HG03135 (cell line): ENCODE data around the gene RAD51B.

ENCODE experiments used
- ATAC-seq: cut with Tn5 transposase; IDR thresholded peaks from one replicate; pipeline ENCODE4 v1.9.1; 2021; ENCODE audit warnings: mild to moderate bottlenecking, moderate library complexity; ENCODE audit not compliant: unreplicated experiment

The RAD51B gene

DNA sequence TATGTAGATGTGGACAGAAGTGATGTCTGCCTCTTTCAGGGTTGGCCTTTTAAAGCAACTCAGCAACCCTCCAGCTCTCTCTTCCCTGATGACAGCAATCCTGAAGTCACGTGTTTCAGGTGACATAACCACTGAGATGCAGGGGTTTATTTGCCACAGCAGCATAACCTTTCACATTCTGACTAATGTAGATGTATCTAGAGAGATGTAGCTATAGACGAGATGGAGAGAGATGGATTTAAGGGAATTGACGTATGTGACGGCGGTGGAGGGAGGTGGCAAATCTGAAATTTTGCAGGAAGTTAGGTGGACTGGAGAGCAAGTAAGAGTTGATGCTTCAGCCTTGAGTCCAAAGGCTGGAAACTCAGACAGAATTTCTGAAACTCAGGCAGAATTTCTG is 847.3 kb downstream of the RAD51B start:
- ATAC-seq, result no peak

GRCh38 chr14:68667313-68667791 is 847.8 kb downstream of the RAD51B start:
- ATAC-seq, result no peak

DNA sequence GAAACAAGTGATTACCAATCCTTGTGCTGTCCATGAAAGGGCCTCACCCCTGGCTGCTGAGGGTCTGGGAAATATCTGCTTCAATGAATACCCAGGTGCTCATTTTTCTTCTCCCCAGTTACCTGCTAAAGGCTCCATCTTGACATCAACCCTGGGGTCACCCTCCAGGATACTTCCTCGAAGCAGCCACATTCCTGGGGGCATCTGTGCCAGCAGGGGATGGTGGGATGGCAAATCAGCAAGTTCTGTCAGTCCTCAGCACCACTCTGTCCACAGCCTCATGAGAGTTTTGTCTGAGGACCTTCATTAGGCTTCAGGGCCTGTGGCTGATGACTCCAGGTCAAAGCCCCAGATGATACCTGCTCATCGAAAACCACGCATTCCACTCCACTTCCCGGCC is 848.4 kb downstream of the RAD51B start:
- no peak for ATAC-seq

DNA sequence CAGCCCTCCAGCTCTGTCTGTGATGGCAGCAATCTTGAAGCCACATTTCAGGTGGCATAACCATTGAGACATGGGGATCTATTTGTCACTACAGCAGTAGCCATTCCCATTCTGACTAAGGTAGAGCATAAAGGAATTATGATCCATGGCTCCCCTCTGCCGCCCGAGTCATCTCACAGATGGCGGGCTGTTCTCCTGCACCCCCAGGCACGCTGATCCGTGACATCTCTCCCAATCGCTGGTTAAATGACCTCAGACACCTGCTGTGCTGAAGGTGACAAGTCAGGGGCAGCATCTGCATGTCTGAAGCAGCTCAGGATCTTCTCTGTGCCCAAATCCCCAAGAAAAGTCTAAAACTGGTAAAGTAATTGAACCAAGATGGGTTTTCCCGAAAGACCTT is 849.0 kb downstream of the RAD51B start:
- no peak for ATAC-seq

DNA sequence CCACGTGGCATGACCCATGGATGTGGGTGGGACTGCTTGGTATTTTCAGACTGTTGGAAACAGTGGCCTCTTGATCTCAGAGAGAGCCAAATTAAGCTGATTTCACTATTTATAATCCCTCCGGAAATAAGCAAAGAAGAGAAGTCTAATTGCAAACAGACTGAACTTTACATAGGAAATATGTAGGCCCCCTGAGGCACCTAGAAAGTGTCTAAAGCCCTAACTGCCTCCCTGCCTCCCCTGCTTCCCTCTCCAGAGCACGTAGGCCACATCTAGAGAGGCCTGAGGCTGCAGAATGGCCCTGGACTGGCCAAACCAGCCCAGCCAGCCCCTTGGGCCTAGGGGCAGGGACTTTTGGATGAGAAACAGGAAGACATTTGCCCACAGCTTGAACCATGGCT is 849.5 kb downstream of the RAD51B start:
- ATAC-seq, result no peak

DNA sequence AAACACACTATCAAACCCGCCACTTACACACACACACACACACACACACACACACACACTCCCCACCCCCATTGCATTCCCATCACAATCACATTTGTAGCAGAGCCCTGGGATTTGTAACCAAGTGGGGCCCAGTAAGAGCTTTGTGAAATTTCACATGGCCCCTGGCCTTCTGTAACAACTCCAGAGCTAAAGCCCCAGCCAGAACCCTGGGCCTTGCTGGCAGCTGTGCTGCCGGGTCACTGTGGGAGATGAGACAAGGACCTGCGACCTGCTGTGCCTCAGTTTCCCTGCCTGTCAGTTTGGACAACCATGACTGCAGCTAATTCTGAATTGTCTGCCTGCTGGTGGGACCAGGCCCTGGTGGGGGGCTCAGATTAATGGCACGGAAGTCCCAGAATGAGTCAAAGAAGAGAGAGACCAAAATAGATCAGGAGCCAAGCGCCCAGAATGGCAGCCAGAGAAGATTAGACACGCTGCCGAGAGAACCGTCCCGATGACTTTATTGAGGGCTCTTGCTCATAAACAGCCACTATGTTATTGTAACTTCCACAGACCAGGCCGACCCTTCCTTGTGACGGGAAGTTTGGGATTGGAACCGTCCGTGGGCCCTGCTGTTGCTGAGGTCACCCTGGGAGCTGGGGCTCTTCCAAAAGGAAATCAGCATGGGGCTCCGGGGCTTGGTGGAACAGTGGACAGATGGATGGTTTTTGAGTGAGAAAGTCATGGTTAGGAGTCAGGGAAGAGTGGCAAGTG is 850.2 kb downstream of the RAD51B start:
- ATAC-seq, result no peak

DNA sequence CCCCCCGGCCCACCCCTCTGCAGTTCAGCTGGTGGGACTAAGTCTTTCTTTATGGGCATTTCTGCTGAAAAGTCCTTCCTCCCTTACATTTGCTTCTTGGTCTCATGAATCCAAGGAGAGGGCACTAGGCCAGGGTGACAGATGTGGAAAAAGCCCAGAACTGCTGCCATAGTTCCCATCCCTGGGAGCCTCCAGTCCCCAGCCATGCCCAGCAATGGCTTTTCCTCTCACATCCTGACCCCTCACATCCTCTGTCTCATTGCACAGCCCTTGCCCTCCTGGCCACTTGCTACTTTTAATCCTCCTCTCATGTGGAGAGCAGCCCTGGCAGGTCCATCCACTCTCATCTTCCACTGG is 850.8 kb downstream of the RAD51B start:
- no peak for ATAC-seq

GRCh38 chr14:68671909-68672308 is 852.3 kb downstream of the RAD51B start:
- no peak for ATAC-seq

DNA sequence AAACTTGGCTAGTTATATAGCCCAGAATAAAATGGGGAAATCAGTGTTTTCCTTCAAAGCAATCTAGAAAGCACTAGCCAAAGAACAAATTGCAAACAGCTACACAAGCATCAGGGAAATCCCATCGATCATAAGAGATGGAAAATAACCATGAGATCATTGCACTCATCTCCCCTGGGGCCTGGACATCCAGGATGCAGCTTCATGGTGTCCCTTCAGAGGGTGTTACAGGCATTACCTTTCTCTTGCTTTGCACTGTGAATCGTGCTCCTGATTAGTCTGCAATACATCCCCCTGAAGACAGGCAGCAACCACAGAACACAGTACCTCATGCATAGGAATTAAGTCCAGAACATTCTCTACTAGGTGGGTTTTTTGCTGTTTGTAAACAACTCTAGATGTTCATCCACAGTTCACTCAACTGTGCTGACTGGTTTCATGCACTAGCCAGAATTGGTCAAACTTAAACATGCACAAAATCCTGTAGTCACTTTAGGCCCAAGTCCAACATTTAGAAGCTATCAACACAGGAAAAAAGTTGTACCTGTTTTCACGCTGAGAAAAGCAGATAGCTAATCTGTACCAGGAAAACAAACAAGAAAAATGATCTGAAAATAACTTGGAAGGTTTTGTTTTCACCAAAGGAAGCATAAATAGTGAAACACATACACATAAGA is 853.2 kb downstream of the RAD51B start:
- ATAC-seq, result no peak

DNA sequence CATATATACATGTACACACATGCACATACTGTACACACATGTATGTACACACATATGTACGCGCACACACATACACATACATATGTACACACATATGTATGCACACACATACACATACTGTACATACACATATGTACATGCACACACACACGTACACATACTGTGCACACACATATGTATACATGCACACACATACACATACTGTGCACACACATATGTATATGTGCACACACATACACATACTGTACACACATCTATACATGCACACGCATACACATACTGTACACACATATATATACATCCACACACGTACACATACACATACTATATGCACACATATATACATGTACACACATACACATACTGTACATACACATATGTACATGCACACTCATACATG is 853.9 kb downstream of the RAD51B start:
- ATAC-seq, result no peak

DNA sequence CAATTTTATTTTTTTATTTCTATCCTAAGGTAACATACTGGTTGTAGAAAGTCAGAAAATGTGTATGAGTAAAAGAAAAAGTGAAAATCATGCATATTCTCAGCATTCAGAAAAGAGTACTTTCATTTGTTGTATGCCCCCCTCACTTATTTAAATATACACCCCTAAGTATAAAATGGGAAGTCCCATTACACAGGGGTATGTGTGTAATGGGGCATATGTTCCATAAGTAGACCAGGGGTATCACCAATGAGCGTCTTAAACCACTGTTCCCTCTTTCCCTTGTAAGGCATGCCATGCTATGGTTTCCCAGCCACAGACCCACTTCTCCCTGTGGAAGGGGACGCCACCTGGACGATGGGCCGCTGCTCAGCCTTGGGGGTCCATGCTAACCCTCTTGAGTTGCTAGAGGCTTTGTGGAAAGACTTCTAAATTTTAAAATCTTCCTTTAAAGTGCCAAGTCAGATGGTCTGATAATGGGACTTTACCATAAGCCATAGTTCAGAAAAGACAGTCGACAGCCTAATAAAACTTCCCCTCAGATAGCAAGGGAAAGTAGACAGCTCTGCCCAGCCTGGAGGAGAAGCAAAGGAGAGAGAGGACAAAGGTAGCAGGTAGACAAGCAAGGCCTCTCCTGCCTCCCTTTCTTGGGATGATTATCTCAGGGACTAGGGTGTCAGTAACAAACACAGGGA is 855.1 kb downstream of the RAD51B start:
- ATAC-seq, result no peak

- no peak for ATAC-seq
Observed at GRCh38 chr14:68675233-68675577, 855.6 kb downstream of the RAD51B start.

DNA sequence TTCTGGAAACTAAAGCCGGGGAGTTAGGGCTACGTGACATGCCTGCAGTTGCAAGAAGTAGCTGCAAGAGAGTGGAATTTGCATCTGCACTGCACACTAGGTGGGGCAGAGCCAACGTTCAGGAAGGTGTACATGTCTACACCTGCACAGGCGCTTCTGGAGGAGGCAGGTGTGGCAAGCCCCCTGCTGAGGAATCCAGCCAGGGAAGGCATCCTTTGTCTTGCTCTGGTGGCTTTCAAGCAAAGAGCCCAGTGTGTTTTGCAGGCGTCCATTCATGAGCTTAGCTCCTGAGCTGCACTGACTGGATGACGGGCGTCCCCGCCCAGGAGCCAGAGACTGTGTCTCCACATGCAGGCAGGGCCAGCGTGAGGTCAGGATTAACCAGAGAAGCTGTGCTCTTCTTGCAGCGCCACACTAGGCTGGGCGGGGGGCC is 856.9 kb downstream of the RAD51B start:
- no peak for ATAC-seq

GRCh38 chr14:68677476-68677875 is 857.9 kb downstream of the RAD51B start:
- no peak for ATAC-seq

DNA sequence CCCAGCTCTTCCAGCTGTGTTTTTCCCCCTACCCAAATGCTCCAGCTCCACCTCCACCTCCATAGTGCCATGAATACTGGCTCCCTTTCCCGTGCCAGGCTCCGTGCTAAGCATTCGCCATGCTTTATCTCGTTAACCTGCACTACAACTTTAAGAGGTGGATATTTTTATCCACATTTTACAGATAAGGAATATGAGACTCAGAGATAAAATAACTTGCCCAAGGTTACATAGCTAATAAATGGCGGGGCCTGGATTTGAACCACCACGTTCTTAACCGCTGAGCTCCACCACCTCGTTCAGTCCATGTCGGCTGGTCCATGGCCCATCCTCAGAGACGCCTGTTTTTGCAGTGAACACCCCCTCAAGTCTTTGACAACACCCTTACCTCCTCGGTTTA is 858.3 kb downstream of the RAD51B start:
- no peak for ATAC-seq

DNA sequence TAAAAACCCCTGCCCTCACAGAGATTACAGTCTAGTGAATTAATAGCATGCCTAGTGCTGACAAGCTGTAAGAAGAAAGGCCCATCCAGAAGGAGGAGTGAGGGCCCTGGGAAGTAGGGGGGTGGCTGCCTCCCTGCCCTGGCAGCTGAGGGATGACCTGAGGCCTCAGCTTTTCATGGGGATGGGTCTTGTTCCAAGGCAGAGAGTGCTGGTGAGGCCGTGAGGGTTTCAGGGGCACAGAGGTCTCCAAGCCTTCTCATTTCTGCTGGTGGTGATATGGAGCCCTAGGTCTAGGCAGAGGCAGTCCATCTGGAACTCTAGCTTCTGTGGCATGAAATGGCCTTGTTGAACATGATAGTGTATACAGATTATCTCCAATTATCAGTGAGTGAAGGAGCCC is 858.9 kb downstream of the RAD51B start:
- ATAC-seq, result no peak

DNA sequence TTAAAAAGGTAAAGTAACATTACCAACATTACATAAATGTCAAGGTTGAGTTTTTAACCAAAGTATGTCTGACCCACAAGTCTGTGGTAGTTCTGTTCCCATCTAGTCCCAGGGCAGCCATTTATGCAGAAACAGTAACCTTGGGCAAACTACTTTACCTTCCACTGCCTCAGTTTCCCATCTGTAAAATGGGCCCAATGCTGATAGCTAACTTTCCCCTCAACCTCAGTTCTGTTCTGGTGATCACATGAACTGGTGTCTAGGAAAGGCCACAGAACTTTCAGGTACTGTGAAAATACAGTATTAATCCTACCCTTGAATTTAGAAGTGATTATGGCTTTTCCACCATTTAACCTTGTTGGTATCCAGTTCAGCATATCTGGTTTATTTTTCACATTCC is 859.7 kb downstream of the RAD51B start:
- ATAC-seq, result no peak

- no peak for ATAC-seq
Observed at GRCh38 chr14:68679746-68680467, 860.3 kb downstream of the RAD51B start.

GRCh38 chr14:68680541-68681051 is 861.0 kb downstream of the RAD51B start:
- ATAC-seq, result no peak

DNA sequence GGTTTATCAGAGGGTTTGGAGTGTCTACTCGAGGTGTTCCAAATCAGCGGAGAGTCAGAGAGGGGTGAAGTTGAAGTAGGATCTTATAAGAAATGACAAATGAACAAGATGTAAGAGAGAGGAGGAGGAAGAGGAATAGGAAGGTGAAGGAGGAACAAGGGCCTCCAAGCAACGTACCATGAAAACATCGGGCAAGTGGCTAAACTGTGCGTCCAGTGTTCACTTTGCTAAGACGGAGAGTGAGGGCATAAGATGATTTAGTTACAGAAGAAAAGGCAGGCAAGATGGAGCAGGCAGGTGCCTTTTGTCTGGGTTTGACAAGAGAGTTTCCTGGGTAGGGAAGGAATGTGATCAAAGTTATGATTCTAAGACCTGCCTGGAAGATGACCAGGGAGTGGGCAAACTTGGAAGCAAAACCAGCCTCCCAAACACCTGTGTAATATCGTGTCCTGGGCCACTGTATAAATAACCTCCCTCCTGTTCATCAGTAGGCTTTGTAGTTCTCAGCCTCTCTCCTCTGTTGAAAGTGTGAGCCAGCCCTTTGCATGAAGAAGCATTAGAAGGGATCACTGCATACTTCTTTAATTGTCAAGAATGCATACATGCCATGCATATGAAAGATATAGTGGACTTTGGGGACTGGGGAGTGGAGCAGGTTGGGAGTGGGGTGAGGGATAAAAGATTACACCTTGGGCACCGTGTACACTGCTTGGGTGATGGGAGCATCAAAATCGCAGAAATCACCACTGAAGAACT is 861.9 kb downstream of the RAD51B start:
- no peak for ATAC-seq
